T-helper 2 cell (primary cell): ENCODE results near the gene BTK.

Experiments used
- DNase-seq, 5 experiments: peaks; one replicate each; pipeline versions ENCODE4 v3.0.0 to v3.0.0-alpha.2; 2012 to 2022
- total RNA-seq, 2 donors: gene quantifications; one replicate each; lab custom pipeline; 2026; lab: John Stamatoyannopoulos, UW

The BTK gene
- total RNA-seq = 0.13 to 0.31 reads per million in 2 donors

- no peak for DNase-seq
Measured at GRCh38 chrX:101385795-101386541, at the start of gene BTK. Gene BTK (minus strand): TSS chrX:101386191. CDS start chrX:101375284, 10,907 bp downstream.

GRCh38 chrX:101430457-101431078 is 44.6 kb upstream of the BTK start:
- peak in 1 of 5 experiments; percentile 74 for DNase-seq

GRCh38 chrX:101429934-101430333 is 43.9 kb upstream of the BTK start:
- DNase-seq = peak in 1 of 5 experiments; percentile 64

- DNase-seq = no peak
Measured at GRCh38 chrX:101427954-101428353, 42.0 kb upstream of the BTK start.

DNA sequence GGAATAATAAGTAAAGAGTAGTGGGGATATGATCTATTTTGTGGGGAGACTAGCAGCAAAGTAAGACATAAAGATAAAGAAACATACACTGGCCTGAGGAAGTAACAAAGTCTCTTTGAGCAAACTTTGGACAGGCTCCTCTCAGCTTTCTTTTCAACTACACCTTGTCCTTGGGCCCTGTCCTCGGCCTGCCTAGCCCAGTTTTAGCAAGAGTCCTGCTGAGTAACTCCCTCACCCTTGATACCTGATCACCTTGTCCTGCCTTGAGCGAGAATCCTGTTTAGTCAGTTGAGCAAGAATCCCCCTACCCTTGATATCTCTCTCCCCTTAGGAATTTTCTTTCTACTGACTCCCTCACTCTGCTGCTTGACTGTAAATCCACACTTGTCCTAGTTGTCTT is 33.5 kb upstream of the BTK start:
- DNase-seq = no peak

DNA sequence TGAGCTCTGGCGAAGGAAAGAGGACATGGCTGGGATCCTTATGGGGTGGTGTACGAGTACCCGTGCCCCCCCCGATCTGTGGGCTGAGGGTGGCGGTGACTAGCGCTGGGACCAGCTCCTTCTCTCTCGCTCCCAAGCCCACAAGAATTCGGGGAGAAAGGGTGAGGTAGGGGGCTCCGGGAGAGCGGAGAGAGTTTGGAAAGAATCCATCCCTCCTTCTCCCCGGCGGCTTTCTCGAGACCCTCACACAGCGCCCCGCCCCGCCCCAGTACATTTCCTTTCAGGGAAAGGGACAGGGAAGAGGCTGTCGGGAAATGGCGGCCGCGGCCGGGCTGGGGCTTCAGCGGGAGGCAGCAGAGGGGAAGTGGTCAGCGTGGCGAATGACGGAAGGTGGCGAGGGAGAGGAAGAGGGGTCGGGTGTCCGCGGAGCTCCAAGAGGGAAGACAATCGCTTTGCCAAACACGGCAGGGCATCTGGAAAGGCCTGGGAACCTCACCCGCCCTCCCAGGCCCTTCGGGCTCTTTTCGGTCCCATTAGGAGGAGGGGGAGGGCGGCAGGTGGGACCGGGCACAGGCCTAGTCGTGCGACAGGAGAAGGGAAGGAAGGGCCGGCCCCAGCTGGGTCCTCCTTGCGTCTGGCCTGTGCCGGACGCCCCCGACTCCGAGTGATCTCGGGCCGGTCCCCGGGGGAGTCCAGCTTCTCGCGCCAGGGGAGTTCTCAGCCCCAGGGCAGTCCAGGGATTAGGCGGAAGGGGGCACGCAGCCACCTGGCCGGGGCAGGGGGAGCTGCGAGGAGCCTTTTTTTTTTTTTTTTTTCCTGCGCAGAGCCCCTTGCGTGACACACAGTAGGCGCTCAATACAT is 32.2 kb upstream of the BTK start:
- DNase-seq = peak in 3 of 5 experiments; percentile 13 to 38 (median 16)

GRCh38 chrX:101417190-101417589 is 31.2 kb upstream of the BTK start:
- DNase-seq = no peak

DNA sequence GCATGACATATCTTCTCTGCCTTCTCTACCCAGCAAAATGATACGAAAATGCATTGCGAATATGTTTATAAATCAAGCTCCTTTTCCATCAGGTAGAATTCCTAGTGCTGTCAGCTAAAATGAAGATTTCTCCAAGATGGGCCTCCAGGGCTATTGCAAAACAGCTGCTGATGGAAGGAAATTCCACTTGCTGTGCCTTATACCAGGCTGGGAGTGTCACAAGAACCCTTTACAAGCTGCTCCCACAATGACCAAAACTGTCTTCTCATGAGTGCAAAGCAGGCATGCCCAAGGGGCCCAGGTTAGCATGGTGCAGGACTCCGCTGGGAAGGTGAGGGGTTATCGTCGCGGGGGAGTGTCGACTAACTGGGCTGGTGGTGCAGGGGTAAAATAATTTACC is 30.7 kb upstream of the BTK start:
- DNase-seq = no peak

GRCh38 chrX:101415180-101416145 is 29.5 kb upstream of the BTK start:
- DNase-seq = peak in 2 of 5 experiments; percentile 38 to 71

GRCh38 chrX:101411984-101412383 is 26.0 kb upstream of the BTK start:
- no peak for DNase-seq

- no peak for DNase-seq
Measured at GRCh38 chrX:101410461-101410860, 24.5 kb upstream of the BTK start.

DNA sequence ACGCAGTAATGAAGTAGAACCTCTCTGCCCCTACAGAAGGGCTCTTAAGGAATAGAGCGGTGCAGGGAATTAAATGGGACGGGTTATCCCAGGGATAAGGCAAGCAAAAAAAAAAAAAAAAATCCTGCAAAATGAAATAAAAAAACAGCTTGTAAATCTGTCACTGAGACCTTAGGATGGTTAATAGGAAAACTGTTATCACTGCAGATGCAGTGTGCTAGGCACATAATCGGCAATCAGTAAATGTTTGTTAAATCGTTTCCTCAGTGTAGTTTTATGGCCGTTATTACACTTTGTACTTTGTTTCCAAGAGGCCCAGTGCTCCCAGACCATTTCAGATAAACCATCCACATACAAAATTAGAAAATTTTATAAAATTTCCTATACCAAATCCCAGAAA is 23.1 kb upstream of the BTK start:
- no peak for DNase-seq

GRCh38 chrX:101408532-101408841 is 22.5 kb upstream of the BTK start:
- no peak for DNase-seq

- DNase-seq = peak; percentile 46 to 98 (median 81)
Measured at GRCh38 chrX:101407748-101408531, 21.9 kb upstream of the BTK start, which contains the start of the genes GLA and HNRNPH2. Gene GLA (minus strand): TSS chrX:101407925. CDS start chrX:101407903, 22 bp downstream. Gene HNRNPH2 (plus strand): TSS chrX:101408222. CDS start chrX:101411989, 3,767 bp downstream.

DNA sequence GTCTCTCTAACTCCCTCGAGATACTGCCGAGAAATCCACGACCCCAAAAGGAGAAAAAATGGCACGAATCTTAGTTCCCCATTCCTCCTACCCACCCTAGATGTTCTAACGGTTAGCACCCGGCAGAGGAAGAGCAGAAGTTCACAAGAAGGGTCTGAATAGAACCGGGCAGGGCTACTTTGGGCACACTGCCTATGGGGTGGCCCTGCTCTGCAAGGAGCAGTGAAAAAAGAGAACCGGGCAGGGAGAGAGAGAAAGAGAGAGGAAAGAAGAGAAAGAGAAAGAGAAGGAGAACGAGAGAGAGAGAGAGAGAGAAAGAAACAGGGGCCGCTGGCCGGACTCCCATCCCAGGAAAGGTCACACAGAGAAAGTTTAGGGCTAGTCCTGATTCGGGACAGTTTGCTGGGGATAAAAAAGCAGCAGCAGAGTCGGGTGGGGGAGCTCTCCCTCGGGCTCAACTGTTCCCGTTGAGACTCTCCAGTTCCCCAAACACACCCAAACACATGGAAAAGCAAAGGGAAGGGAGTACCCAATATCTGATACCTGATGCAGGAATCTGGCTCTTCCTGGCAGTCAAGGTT is 21.3 kb upstream of the BTK start:
- DNase-seq = no peak

DNA sequence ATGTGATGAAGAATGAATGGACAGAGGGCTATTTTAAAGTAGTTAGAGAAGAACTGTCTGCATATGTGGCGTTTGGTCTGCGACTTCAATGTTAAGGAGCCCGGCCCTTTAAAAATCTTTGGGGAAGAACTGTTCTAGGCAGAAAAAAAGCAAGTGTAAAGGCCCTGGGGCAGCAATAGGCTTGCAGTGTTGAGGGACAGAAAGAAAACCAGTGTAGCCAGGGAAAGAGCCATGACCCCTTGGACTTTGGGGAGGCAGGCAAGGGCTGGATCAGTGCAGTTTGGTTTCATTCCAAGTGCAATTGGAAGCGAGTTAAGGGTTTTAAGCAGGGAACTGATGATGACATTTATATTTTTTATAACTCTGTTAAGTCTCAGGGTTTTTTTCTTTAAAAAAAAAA is 13.8 kb upstream of the BTK start:
- no peak for DNase-seq

DNA sequence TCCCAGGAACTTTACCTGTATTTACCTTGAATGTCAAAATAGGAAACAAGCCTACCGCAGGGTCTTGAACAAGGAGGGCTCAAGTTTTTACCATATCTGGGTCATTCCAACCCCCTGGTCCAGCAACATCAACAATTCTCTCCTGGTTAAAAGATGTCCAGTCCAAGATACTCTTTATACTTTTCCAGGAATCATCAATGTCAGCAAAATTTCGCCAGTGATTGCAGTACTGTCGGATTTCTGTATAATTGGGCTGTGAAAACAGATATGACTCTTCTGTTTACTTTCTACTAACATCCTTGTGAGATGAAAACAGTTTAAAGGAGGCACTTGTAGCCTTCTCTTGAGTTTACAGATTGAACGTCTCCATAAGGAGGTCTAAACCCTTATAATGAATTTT is 12.7 kb upstream of the BTK start:
- no peak for DNase-seq

DNA sequence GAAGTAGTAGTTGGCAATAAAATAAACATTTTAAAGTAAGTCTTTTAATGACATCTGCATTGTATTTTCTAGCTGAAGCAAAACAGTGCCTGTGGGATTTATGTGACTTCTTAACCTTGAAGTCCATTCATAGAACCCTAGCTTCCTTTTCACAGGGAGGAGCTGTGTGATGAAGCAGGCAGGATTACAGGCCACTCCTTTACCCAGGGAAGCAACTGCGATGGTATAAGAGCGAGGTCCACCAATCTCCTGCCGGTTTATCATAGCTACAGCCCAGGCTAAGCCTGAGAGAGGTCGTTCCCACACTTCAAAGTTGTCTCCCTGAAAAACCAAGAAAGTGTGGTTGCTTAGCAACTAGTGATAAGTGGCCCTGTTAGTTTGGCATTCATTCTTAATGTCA is 11.8 kb upstream of the BTK start:
- no peak for DNase-seq

- DNase-seq = no peak
Measured at GRCh38 chrX:101395789-101396188, 9.8 kb upstream of the BTK start.

DNA sequence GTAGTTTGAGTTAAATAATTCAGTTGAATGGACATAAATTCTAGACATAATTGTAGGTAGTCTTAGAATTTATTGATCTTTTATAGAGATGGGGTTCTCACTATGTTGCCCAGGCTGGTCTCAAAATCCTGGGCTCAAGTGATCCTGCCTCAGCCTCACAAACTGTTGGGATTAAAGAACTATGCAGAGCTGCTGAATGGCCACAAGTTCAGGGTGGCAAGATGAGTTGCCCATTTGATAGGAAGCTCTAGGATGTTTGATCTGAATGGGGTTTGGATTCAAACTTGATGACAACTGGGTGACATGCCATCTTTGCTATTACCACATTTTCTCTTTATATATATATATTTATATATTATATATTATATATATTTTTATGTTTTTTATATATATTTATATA is 8.4 kb upstream of the BTK start:
- DNase-seq = no peak
